Stimulated activated memory B cell treated with anti-CD40 and anti-IgM and Interleukin-4, amounts not matched to agents 10 μg/mL and 1 μg/mL and 100 μg/mL, for 72 hours (primary cell): ENCODE measurements around the gene PDE10A.
A peak's percentile ranks its signal among the peaks of the same experiment; 100 is the strongest.

Experiments used
- ATAC-seq: fragments of 150-1000 bp; cut with Tn5 transposase; 2 replicates; pipeline ENCODE4 v1.10.0; 2021
- H3K27ac Mint-ChIP-seq: one replicate; pipeline ENCODE4 v1.8.0; 2022; ENCODE audit warnings: mild to moderate bottlenecking, mixed read lengths
- H3K27me3 Mint-ChIP-seq: one replicate; pipeline ENCODE4 v1.8.0; 2022; ENCODE audit warnings: mixed read lengths
- H3K36me3 Mint-ChIP-seq: one replicate; pipeline ENCODE4 v1.8.0; 2022; ENCODE audit warnings: mixed read lengths
- H3K4me1 Mint-ChIP-seq: one replicate; pipeline ENCODE4 v1.8.0; 2022; ENCODE audit warnings: mixed read lengths
- H3K4me3 Mint-ChIP-seq: one replicate; pipeline ENCODE4 v1.8.0; 2022; ENCODE audit warnings: mild to moderate bottlenecking, moderate library complexity, mixed read lengths
- H3K9me3 Mint-ChIP-seq: one replicate; pipeline ENCODE4 v1.8.0; 2022; ENCODE audit warnings: mixed read lengths

The PDE10A gene

DNA sequence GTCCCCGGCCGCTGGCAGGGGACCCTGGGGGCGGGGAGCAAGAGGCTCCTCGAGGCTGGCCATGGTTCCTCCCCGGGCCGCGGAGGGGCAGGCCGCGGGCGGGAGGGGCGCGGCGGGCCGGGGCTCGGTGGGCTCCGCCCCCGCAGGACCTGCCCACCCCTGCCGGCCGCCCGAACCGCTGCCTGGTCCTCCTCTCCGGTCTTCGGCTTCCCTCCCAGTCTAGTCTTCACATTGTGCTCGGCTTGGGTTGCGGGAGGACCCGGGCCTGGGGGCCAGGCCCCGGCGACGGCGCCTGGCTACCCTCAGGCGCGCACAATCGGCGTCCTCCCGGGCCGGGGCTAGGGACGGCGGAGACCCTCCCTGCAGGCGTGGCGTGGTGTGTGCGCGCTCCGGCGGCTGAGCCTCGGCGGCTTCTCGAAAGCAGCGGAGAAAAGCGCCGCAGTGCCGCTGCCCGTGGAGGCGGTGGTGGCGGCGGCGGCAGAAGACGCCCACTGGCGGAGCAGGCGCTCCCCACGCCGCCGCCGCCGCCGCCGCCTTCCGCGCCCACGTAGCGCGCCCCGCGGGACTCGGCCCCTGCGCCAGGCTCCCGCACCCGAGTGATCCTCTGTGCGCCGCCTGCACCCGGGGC, at the start of gene PDE10A:
PDE10A (minus strand) TSS at position 493 of the 628 bp plus-strand sequence; CDS start at position 63, 430 bp downstream.
- H3K9me3 Mint-ChIP-seq: no peaks in the 10 kb centered on the region
- peaks cover 10% of the 10 kb centered on the region for H3K4me1 Mint-ChIP-seq
- peaks cover 43% of the 10 kb centered on the region for H3K27me3 Mint-ChIP-seq
- H3K36me3 Mint-ChIP-seq: no peaks in the 10 kb centered on the region
- ATAC-seq: peak; percentile 10
- H3K4me3 Mint-ChIP-seq: peak within 1 kb of the TSS; percentile 18
- H3K27ac Mint-ChIP-seq: no peak within 1 kb of the TSS

DNA sequence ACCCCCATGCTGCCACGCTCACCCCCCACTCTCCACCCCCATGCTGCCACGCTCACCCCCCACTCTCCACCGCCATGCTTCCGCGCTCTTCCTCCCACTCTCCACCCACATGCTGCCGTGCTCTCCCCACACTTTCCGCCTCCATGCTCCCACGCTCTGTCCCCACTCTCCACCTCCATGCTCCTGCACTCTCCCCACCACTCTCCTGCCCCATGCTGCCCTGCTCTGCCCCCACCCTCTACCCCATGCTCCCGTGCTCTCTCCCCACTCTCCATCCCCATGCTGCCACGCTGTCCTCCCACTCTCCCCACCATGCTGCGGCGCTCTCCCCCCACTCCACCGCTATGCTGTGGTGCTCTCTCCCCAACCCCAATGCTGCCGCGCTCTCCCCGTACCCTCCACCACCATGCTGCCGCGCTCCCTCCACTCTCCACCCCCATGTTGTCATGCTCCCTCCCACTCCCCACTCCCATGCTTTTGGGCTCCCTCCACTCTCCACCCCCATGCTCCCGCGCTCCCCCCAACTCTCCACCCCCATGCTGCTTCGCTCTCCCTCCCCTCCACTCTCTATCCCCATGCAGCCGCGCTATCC, 46.0 kb upstream of the PDE10A start:
- Mint-ChIP-seq H3K4me1 (no peaks in the 10 kb centered on the region), H3K27ac (no peak overlapping the region), H3K4me3 (no peak overlapping the region), H3K27me3 (no peaks in the 10 kb centered on the region), H3K9me3 (peaks cover 6% of the 10 kb centered on the region), H3K36me3 (no peaks in the 10 kb centered on the region)
- ATAC-seq: no peak

DNA sequence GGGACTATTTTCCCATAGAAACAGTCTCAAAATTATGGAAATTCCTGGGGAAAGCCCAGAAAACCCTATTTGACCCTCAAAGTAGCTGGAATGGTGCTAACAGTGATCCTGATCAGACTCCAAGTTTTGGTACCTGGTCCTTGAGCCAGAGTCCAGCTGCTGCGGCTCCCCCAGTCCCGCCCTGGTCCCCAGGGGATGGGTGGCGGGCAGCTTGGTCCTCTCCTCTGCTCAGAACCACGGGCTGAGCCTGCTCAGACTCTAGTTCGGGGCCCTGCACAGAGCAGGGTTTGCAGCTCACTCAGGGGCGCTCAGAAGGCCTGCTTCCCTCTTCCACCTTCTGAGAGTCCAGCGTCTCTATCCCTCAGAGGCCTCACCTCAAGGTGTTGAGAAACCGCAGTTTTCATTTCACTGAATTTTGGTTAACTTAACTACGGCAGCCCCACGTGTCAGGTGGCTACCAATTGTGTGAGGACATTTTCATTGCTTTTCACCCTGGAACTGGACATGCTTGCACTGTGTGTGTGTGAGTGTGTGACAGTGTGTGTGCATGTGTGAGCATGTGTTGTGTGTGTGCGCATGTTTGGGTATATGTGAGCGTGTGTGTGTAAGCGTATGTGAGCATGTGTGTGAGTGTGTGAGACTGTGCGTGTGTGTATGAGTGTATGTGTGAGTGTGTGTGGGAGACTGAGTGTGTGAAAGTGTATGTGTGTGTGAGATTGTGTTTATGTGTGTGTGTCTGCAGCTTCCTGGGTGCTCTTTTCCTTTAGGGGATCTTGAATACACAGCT, 44.2 kb upstream of the PDE10A start:
- Mint-ChIP-seq H3K36me3 (no peaks in the 10 kb centered on the region), H3K4me3 (no peak overlapping the region), H3K27me3 (no peaks in the 10 kb centered on the region), H3K27ac (no peak overlapping the region), H3K9me3 (peaks cover 6% of the 10 kb centered on the region), H3K4me1 (no peaks in the 10 kb centered on the region)
- ATAC-seq: no peak

DNA sequence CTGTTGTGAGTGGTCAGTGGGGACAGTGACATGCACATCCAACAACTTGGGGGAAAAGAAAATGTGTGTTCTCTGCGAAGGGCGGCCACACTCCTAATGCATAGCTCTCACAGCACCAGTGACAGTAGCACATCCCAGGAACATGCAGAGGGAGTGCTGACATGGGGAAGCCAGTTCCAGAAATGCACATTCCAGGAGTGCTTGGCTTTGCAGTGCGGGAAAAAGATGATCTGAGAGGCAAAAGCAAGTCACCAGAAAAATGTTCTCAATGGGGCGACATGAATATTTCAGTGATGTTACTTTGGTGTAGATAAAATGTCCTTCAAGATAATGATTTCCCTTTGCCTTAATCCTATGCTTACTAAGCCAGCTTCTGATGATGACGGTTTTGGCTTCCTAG, 42.9 kb upstream of the PDE10A start:
- no peak for ATAC-seq
- Mint-ChIP-seq H3K27me3 (no peaks in the 10 kb centered on the region), H3K9me3 (peaks cover 12% of the 10 kb centered on the region), H3K4me1 (no peaks in the 10 kb centered on the region), H3K4me3 (no peak overlapping the region), H3K27ac (no peak overlapping the region), H3K36me3 (no peaks in the 10 kb centered on the region)

DNA sequence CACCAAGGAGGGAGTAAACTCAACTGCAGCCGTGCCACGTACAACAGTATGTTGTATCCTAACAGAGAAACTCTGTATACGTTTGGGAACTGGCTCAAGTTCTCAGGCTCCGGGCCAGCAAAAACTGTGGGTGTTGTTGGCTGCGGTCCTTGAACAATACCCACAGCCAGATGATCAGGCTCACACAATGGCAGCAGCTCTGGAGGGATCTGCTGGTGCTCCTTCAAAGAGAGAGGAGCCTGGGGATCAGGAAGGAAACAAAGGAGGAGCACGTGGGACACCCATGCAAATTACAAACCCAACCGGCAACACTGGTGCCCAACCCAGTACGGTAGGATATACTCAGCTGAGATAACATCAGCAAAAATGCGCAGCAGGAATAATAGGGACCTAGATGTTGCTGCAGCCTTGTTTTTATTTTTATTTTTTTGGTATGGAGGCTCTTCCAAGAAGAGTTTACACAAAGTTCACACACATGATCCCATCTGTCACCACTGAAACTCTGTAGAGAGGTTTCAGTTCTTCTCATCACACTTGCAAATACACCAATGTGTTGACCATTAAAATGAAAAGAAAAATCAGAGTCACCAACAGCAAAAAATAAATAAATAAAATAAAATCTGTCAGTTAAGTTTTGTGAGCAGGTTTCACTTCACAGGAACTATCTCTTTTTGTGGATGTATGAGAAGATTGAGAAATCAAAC, 41.2 kb upstream of the PDE10A start:
- Mint-ChIP-seq H3K4me3 (no peak overlapping the region), H3K9me3 (peaks cover 14% of the 10 kb centered on the region), H3K4me1 (no peaks in the 10 kb centered on the region), H3K27me3 (no peaks in the 10 kb centered on the region), H3K36me3 (no peaks in the 10 kb centered on the region), H3K27ac (no peak overlapping the region)
- ATAC-seq: no peak

DNA sequence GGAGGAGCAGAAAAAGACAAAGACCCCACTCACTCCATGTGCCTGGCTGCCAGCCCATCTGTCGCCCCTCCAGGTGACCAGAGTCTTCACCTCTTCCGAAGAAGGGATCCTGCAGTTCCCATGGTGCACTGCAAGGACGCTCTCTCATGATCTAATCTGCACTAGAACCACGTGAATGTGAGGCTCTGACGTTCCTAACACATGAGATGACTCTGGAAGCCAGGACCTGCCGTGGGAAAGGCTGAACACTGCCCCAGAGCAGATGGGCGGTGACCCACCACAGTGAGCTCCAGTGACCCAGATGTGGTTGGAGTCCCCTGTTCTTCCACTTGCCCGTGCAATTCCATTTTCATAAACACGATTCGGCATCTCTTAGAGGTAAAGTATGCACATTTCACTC, 39.6 kb upstream of the PDE10A start:
- ATAC-seq: no peak
- no peaks in the 10 kb centered on the region for H3K4me1 Mint-ChIP-seq
- no peaks in the 10 kb centered on the region for H3K36me3 Mint-ChIP-seq
- H3K27ac Mint-ChIP-seq: no peak overlapping the region
- peaks cover 18% of the 10 kb centered on the region for H3K9me3 Mint-ChIP-seq
- H3K4me3 Mint-ChIP-seq: no peak overlapping the region
- no peaks in the 10 kb centered on the region for H3K27me3 Mint-ChIP-seq

DNA sequence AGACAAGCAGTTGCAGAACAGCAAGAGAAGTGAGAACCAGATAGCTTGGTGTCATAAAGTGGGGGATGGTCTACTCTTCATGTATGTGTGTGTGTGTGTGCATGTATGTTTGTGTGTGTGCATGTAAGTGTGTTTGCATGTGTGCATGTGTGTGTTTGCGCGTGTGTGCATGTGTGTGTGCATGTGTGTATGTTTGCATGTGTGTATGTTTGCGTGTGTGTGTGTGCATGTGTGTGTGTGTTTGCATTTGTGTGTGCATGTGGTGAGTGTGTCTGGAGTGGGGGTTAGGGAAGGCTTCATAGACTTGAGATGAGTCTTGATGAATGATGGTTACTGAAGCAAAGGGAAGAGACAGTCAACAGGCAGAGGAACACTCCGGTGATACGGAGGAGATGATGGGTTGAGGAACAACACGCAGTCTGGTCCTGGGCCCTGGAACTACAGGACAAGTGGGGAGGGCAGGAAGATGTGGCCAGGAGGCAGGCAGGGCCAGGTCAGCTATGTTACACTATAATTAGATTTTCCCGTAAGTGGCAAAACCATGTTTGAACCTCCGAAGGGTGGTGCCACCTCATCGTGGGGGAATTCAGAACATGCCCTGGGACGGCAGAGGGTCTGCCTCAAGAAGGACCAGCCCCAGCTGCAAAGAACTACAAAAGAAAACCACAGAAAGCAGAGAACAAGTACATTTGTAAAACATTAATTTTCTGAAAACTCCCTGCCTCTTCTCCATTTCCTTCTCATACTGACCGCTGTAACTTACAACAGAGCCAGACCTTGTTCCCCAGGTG, 38.7 kb upstream of the PDE10A start:
- H3K4me1 Mint-ChIP-seq: no peaks in the 10 kb centered on the region
- H3K36me3 Mint-ChIP-seq: no peaks in the 10 kb centered on the region
- no peak for ATAC-seq
- no peak overlapping the region for H3K27ac Mint-ChIP-seq
- H3K9me3 Mint-ChIP-seq: peaks cover 18% of the 10 kb centered on the region
- H3K27me3 Mint-ChIP-seq: no peaks in the 10 kb centered on the region
- H3K4me3 Mint-ChIP-seq: no peak overlapping the region

DNA sequence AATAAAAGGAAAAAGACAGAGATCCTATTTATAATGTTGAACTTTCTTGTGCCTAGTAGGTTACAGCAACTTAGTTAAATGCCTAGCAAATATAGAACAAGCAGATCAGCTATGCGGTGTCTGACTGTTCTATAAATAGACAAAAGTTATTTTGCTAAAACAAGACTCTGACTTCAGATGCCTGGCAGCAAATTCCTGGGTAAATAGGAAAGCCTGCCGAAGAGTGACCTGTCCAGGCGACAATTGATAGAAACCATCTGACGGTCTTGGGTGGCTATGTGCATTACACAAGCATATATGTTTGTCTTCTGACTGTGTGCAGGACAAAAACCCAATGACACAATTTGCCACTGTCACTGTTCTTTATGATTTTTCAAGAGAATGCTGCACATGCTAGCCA, 38.0 kb upstream of the PDE10A start:
- Mint-ChIP-seq H3K36me3 (no peaks in the 10 kb centered on the region), H3K4me1 (no peaks in the 10 kb centered on the region), H3K27me3 (no peaks in the 10 kb centered on the region), H3K27ac (no peak overlapping the region), H3K9me3 (peaks cover 18% of the 10 kb centered on the region), H3K4me3 (no peak overlapping the region)
- ATAC-seq: no peak

DNA sequence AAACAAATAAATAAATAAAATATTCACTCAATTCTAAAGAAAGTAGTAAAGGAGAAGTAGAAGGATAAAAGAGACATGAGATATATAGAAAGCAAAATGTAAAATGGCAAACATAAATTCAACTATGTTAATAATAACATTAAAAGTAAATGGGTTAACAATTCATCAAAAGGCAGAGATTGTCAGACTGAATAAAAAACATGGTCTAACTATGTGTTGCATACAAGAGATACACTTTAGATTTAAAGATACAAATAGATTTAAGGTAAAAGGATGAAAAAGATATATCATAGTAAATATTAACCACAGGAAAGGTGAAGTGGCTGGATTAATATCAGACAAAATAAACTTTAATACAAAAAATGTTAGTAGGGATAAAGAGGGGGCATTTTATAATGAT, 35.8 kb upstream of the PDE10A start:
- Mint-ChIP-seq H3K4me3 (no peak overlapping the region), H3K27me3 (no peaks in the 10 kb centered on the region), H3K36me3 (no peaks in the 10 kb centered on the region), H3K9me3 (peaks cover 18% of the 10 kb centered on the region), H3K4me1 (no peaks in the 10 kb centered on the region), H3K27ac (no peak overlapping the region)
- no peak for ATAC-seq

DNA sequence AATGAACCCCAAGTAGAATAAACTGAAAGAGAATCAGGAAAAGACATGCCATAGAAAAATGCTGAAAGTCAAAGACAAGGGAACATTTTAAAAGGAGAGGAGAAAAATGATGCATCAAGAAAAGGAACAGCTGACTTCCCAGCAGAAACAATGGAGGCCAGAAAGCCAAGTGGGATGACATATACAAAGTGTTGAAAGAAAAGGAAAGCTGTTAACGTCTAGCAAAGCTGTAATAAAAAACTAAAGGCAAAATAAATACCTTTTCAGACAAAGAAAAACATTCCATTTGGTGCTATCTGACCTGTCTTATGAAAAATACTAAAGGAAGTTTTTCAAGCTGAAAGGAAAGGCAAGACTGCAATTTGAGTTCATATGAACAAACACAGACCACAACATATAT, 34.1 kb upstream of the PDE10A start:
- Mint-ChIP-seq H3K9me3 (peaks cover 18% of the 10 kb centered on the region), H3K4me3 (no peak overlapping the region), H3K36me3 (no peaks in the 10 kb centered on the region), H3K27ac (no peak overlapping the region), H3K27me3 (no peaks in the 10 kb centered on the region), H3K4me1 (no peaks in the 10 kb centered on the region)
- no peak for ATAC-seq

DNA sequence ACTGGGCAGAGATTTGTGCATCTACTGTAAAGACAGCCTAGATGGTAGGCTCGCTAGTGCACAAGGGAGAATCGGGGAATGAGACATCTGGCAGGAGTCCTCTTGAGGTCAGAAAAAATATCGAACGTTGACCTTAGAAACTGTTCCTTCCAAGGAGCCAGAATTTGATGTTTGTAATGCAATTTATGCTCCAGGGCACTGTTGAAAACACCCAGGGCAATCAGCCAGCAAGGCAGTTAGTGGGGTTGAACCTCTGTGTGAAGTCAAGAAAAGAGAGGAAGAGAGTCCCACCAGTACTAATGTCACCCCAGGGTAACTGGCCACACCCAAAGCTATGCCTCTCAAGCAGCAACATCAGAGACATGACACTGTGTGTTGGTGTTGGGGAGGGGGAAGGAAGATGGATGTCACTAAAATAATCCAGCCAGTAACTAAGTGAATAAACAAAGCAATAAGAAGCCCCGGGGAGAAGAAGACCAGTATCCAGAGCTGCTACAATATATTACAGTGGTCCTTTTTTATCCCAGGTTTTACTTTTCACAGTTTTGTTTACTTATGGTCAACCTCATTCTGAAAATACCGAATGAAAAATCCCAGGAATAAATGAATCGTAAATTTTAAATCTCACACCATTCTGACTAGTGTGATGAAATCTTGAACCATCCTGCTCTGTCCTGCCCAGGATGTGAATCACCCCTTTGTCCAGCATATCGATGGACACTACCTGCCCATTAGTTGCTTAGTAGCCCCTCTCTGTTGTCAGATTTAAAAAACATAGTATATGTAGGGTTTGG, 32.9 kb upstream of the PDE10A start:
- H3K27ac Mint-ChIP-seq: no peak overlapping the region
- no peak overlapping the region for H3K4me3 Mint-ChIP-seq
- H3K36me3 Mint-ChIP-seq: no peaks in the 10 kb centered on the region
- H3K9me3 Mint-ChIP-seq: peaks cover 15% of the 10 kb centered on the region
- H3K4me1 Mint-ChIP-seq: no peaks in the 10 kb centered on the region
- H3K27me3 Mint-ChIP-seq: no peaks in the 10 kb centered on the region
- no peak for ATAC-seq

DNA sequence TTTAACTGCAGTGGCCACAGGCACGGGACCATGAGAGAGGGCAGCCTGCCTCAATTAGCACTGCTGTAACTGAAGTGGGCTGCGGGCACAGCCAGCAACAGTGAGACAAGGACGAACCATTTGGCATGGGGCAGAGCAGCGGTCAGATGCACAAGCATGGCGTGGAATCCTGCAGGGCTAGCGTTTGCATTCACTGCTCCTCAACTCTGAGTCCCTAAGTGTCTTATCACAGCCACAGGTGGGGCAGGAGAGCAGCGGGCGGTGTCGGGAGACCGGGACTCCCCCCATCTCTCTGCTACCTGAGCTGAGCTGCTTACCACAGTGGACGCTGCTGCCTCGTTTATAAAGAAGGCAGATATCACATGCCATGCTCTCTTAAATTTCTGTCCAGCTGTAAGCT, 31.3 kb upstream of the PDE10A start:
- no peaks in the 10 kb centered on the region for H3K36me3 Mint-ChIP-seq
- peaks cover 17% of the 10 kb centered on the region for H3K9me3 Mint-ChIP-seq
- no peak for ATAC-seq
- H3K27ac Mint-ChIP-seq: no peak overlapping the region
- H3K27me3 Mint-ChIP-seq: peaks cover 13% of the 10 kb centered on the region
- H3K4me3 Mint-ChIP-seq: no peak overlapping the region
- no peaks in the 10 kb centered on the region for H3K4me1 Mint-ChIP-seq

DNA sequence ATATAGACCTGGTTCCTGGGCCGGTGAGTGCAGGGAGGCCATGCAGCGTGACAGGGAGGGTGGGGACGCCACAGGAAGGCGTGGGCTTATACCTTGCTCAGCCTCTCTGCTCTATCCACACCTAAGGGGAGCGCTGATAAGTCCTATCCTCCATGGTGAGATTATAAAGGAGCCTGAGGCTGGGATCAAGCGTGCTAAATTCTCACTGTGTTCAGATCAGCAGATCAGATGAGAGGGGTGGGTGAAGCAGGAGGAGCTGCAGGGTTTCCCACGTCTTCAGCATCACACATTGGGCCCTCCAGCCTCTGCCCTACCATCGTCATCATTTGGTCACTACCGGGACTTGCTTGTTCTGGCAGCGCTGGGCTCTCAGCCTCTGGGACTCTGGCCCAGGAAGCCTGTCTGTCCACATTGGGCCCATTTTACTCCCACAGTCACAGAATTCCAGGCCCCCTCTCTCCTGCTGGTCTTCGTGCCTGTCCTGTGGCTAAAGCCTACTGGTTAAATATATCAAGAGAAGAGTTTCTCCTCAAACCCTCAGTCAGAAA, 29.1 kb upstream of the PDE10A start:
- Mint-ChIP-seq H3K27me3 (peaks cover 14% of the 10 kb centered on the region), H3K36me3 (no peaks in the 10 kb centered on the region), H3K4me3 (no peak overlapping the region), H3K9me3 (peaks cover 12% of the 10 kb centered on the region), H3K27ac (no peak overlapping the region), H3K4me1 (no peaks in the 10 kb centered on the region)
- ATAC-seq: no peak

DNA sequence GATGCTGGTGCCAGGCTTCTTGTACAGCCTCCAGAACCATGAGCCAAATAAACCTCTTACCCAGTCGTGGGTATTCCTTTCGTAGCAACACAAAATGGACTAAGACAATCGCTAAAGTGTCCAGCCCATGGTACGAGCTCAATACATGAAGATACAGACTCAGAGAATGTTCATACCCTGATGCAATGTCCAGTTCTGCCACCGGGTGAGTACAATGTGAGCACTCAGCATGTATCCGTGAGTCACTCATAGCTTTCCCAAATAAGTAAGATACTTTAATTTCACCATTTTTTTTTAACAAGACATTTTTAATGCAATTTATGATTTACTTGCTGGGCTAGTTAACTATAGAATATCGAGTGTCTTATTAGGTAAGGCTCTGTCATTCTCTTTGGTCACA, 26.7 kb upstream of the PDE10A start:
- Mint-ChIP-seq H3K9me3 (peaks cover 12% of the 10 kb centered on the region), H3K27me3 (peaks cover 14% of the 10 kb centered on the region), H3K36me3 (no peaks in the 10 kb centered on the region), H3K4me1 (no peaks in the 10 kb centered on the region), H3K4me3 (no peak overlapping the region), H3K27ac (no peak overlapping the region)
- ATAC-seq: no peak
